GM12878 (cell line): ENCODE measurements around the gene DTD1. TPM values are rescaled to one million over a fixed set of nuclear protein-coding genes. Genes with fewer than 3 reads are reported as not detected.

Experiments used
- ATAC-seq: fragments of 200-7000 bp; cut with Tn5 transposase; 3 replicates; pipeline ENCODE4 v1.9.1; 2020; ENCODE audit warnings: mild to moderate bottlenecking, moderate library complexity
- BruUV-seq: library from RNA; stranded (reverse); fragments of 400-500 nt; replicated peaks from 2 replicates; lab custom pipeline; 2021; lab: Mats Ljungman, UMichigan
- CTCF ChIA-PET: fragments of 300-600 bp; sonication (Branson Sonifier 250); formaldehyde crosslinking; extraction: SDS; loops from one replicate; lab custom pipeline; 2021; ENCODE audit warnings: inconsistent platforms; lab: Yijun Ruan, JAX
- POLR2A ChIA-PET: fragments of 350-600 bp; formaldehyde crosslinking; extraction: SDS; loops from one replicate; lab custom pipeline; 2021; ENCODE audit warnings: inconsistent platforms; lab: Charles Lee
- RAD21 ChIA-PET: fragments of 300-600 bp; sonication (Branson Sonifier 250); formaldehyde crosslinking; loops from one replicate; lab custom pipeline; 2023; ENCODE audit warnings: antibody characterized with exemption; ENCODE audit not compliant: unreplicated experiment; lab: Charles Lee
- SMC1A ChIA-PET: fragments of 300-600 bp; sonication (Branson Sonifier 250); formaldehyde crosslinking; loops from one replicate; lab custom pipeline; 2023; ENCODE audit not compliant: unreplicated experiment, uncharacterized antibody; lab: Charles Lee
- DNase-seq: peaks from one replicate; pipeline ENCODE4 v3.0.0-alpha.2; 2011; ENCODE audit warnings: low read depth, low spot score
- FAIRE-seq: peaks from 3 replicates; lab custom pipeline; 2011; peaks lifted over from hg19 to GRCh38; lab: Jason Lieb, UNC
- H2AFZ ChIP-seq: 2 replicates; pipeline ENCODE4 v1.6.0; 2011; ENCODE audit warnings: low read depth, low read length, control low read depth; ENCODE audit not compliant: control insufficient read depth
- H3K27ac ChIP-seq: 2 replicates; pipeline ENCODE4 v1.5.1; 2011; ENCODE audit warnings: control low read depth; ENCODE audit not compliant: control insufficient read depth, insufficient read depth
- H3K27me3 ChIP-seq, 2 experiments: replicated peaks in 1 of 2; 2 replicates each; pipeline versions ENCODE4 v1.6.0 to v1.6.1; 2011; ENCODE audit warnings: low read length in 1 of 2; ENCODE audit not compliant: control insufficient read depth in 2 of 2, insufficient read depth in 2 of 2
- H3K36me3 ChIP-seq, 2 experiments: 2 replicates each; pipeline ENCODE4 v1.5.1; 2011; ENCODE audit warnings: low read length in 1 of 2; ENCODE audit not compliant: control insufficient read depth in 2 of 2, insufficient read depth in 2 of 2
- H3K4me1 ChIP-seq: 2 replicates; pipeline ENCODE4 v1.6.1; 2011; ENCODE audit warnings: mild to moderate bottlenecking, low read length, moderate library complexity, mixed read lengths; ENCODE audit not compliant: control insufficient read depth, insufficient read depth
- H3K4me2 ChIP-seq: 2 replicates; pipeline ENCODE4 v1.6.0; 2011; ENCODE audit warnings: control low read depth; ENCODE audit not compliant: control insufficient read depth, insufficient read depth
- H3K4me3 ChIP-seq: fragments of 200-600 bp; sonication (generic); 2 replicates; pipeline ENCODE4 v1.5.1; 2016
- H3K79me2 ChIP-seq: 2 replicates; pipeline ENCODE4 v1.6.0; 2011; ENCODE audit warnings: low read length; ENCODE audit not compliant: control insufficient read depth, insufficient read depth
- H3K9ac ChIP-seq: 2 replicates; pipeline ENCODE4 v1.8.0; 2011; ENCODE audit warnings: low read length, control low read depth, mixed read lengths; ENCODE audit not compliant: control insufficient read depth, insufficient read depth
- H3K9me3 ChIP-seq: replicated peaks from 3 replicates; pipeline ENCODE4 v1.5.1; 2011; ENCODE audit warnings: mild to moderate bottlenecking, low read length; ENCODE audit not compliant: control insufficient read depth, insufficient read depth
- H4K20me1 ChIP-seq: 2 replicates; pipeline ENCODE4 v1.6.0; 2011; ENCODE audit not compliant: control insufficient read depth, insufficient read depth
- EED ChIP-seq: sonication (generic); IDR thresholded peaks from 2 replicates; pipeline ENCODE4 v1.6.1; 2016; ENCODE audit warnings: antibody characterized with exemption, low read depth
- HDAC2 ChIP-seq: fragments of 200-600 bp; sonication (generic); IDR thresholded peaks from 2 replicates; pipeline ENCODE4 v1.6.1; 2017
- MYB ChIP-seq: fragments of 150-350 bp; IDR thresholded peaks from 2 replicates; pipeline ENCODE4 v1.6.1; 2014; ENCODE audit warnings: mild to moderate bottlenecking, low read depth, low read length, borderline replicate concordance
- NFIC ChIP-seq: IDR thresholded peaks from 2 replicates; pipeline ENCODE4 v1.6.1; 2012; ENCODE audit warnings: low read depth, mild to moderate bottlenecking, inconsistent platforms, low read length, moderate library complexity
- NFYA ChIP-seq: IDR thresholded peaks from 2 replicates; pipeline ENCODE4 v1.6.1; 2011; ENCODE audit warnings: low read depth, mild to moderate bottlenecking, low read length, improper control_type of control experiment, borderline replicate concordance
- PAX8 ChIP-seq: fragments of 450-650 bp; IDR thresholded peaks from 2 replicates; pipeline ENCODE4 v1.6.1; 2017; ENCODE audit warnings: mild to moderate bottlenecking, moderate library complexity
- POU2F2 ChIP-seq: IDR thresholded peaks from 3 replicates; pipeline ENCODE4 v1.6.1; 2011; ENCODE audit warnings: low read depth, mild to moderate bottlenecking, low read length, borderline replicate concordance
- RELA ChIP-seq: fragments of 450-650 bp; IDR thresholded peaks from 2 replicates; pipeline ENCODE4 v1.8.0; 2014; ENCODE audit warnings: borderline replicate concordance; ENCODE audit not compliant: partially characterized antibody
- SMAD1 ChIP-seq: fragments of 450-650 bp; IDR thresholded peaks from 2 replicates; pipeline ENCODE4 v1.6.1; 2018; ENCODE audit warnings: mild to moderate bottlenecking, low read depth; ENCODE audit not compliant: partially characterized antibody
- SUPT20H ChIP-seq: IDR thresholded peaks from 2 replicates; pipeline ENCODE4 v1.6.1; 2011; ENCODE audit warnings: low read depth, mild to moderate bottlenecking, low read length, moderate library complexity, borderline replicate concordance; ENCODE audit not compliant: control insufficient read depth
- TCF12 ChIP-seq: IDR thresholded peaks from 2 replicates; pipeline ENCODE4 v1.6.1; 2011; ENCODE audit warnings: low read depth, mild to moderate bottlenecking, low read length
- TCF3 ChIP-seq: IDR thresholded peaks from 2 replicates; pipeline ENCODE4 v1.6.1; 2012; ENCODE audit warnings: low read depth, mild to moderate bottlenecking, low read length, borderline replicate concordance; ENCODE audit not compliant: insufficient read depth
- YY1 ChIP-seq: IDR thresholded peaks from 2 replicates; pipeline ENCODE4 v1.6.1; 2011; ENCODE audit warnings: low read depth, mild to moderate bottlenecking, low read length
- ZBED1 ChIP-seq: IDR thresholded peaks from 2 replicates; pipeline ENCODE4 v1.6.1; 2016; ENCODE audit warnings: borderline replicate concordance
- ZBTB4 ChIP-seq: fragments of 450-650 bp; formaldehyde crosslinking; IDR thresholded peaks from 2 replicates; pipeline ENCODE4 v1.4.0; 2022; ENCODE audit warnings: mild to moderate bottlenecking, moderate library complexity
- ZNF622 ChIP-seq: fragments of 450-650 bp; IDR thresholded peaks from 2 replicates; pipeline ENCODE4 v1.6.1; 2017; ENCODE audit warnings: mild to moderate bottlenecking, inconsistent platforms
- ZSCAN29 ChIP-seq: fragments of 450-650 bp; IDR thresholded peaks from 2 replicates; pipeline ENCODE4 v1.6.1; 2017; ENCODE audit warnings: mild to moderate bottlenecking, moderate library complexity
- WGBS: methylation state at CpG from one replicate; pipeline ENCODE4 v1.1.6; 2016; ENCODE audit warnings: low lambda C conversion rate; ENCODE audit not compliant: insufficient replicate concordance, insufficient coverage; ENCODE audit errors: missing lambda C conversion rate; 5-methylcytosine and 5-hydroxymethylcytosine counted together
- in situ Hi-C: fragments of 300-500 bp; cut with MboI; formaldehyde crosslinking; loops from 9 replicates; pipeline ENCODE4 v1.14.3; 2018; ENCODE audit warnings: mixed read lengths
- intact Hi-C: fragments of 100-400 bp; cut with micrococcal nuclease; formaldehyde crosslinking; loops from one replicate; pipeline ENCODE4 v1.14.2; 2022; ENCODE audit not compliant: unreplicated experiment
- polyA plus RNA-seq, 11 experiments: library from polyadenylated mRNA; depleted of rRNA in 4 of 11; unstranded in 6 of 11; stranded (reverse) in 5 of 11; fragments of >200 nt; fragmentation: Nextera tagmentation in 4 of 11; fragmentation: Illumina TruSeq in 1 of 11; extraction: Ambion mirVana in 4 of 11; extraction: Trizol in 1 of 11; gene quantifications; 1 replicate in 1 of 11; 2 replicates in 10 of 11; pipeline versions ENCODE4 v1.2.1 to v1.2.3, GENCODE V29; 2011 to 2016; ENCODE audit warnings: inconsistent platforms in 2 of 11, missing spikeins in 2 of 11, low read depth in 1 of 11
- total RNA-seq, 4 experiments: library from RNA; depleted of rRNA in 3 of 4; stranded (reverse); fragments of >200 nt in 3 of 4; fragmentation: Illumina TruSeq in 1 of 4; extraction: Trizol in 1 of 4; gene quantifications; 2 replicates each; pipeline versions ENCODE4 v1.2.1 to v1.2.3, GENCODE V29; 2013 to 2021

Gene DTD1
- total and polyA plus RNA-seq, 10 of the 15 experiments (the other 5 are each of a cell fraction or from before 2014, with no cell fraction given): 24.3 to 99.8 (median 63.3) TPM

DNA sequence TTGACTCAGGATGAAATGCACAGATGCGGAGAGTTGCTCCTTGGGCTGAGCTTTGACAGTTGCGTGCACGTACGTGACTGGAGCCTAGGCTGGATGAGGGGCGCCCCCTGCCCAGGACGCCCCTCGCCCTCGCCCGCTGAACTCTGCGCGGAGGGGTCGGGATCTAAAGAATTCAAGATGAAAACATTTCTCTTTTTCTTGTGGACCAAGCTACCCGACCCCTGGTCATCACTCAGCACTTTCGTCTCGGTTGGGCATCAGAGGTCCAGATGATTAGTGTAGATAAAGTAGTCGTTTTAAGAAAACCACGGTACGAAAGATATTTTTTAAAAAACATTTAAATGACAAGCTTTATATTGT is 700 bp downstream of the DTD1 start:
- POLR2A ChIA-PET: interaction anchor here (0.6 to 1.3 kb wide), 5 partner anchors 17 to 174 kb away, joined by 3 to 7 read pairs (median 3); partner anchors contain the start of gene SEC23B
- DNase-seq (no peak), FAIRE-seq (no peak), ATAC-seq (peak; percentile 5)
- Histone ChIP-seq H3K4me1 (no peaks in the 10 kb centered on the region), H3K27ac (peak overlapping the region; percentile 65), H3K4me2 (peak overlapping the region; percentile 66), H3K79me2 (peaks cover 19% of the 10 kb centered on the region), H3K27me3 (no peaks in the 10 kb centered on the region), H2AFZ (peak overlapping the region; percentile 78), H3K9ac (peak overlapping the region; percentile 76), H4K20me1 (no peaks in the 10 kb centered on the region), H3K36me3 (no peaks in the 10 kb centered on the region), H3K4me3 (peak overlapping the region; percentile 92), H3K9me3 (no peaks in the 10 kb centered on the region)
- SMC1A ChIA-PET: interaction anchor here (0.6 to 2.3 kb wide), 6 partner anchors 9 to 484 kb away, joined by 3 to 10 read pairs (median 4); partner anchors contain the start of gene SEC23B
- 17% methylated on average over 18 of the region's 18 CpGs for WGBS
- in situ Hi-C loops: loop anchor here (25.0 kb wide), 1 partner anchor 1424 kb away; the partner anchor contains the start of gene NAA20
- intact Hi-C loops: loop anchor here (5.0 kb wide), 1 partner anchor 81 kb away; the partner anchor contains the start of gene SEC23B
- RAD21 ChIA-PET: interaction anchor here (0.8 to 1.2 kb wide), 4 partner anchors 22 to 116 kb away, joined by 3 to 5 read pairs (median 3); partner anchors contain the start of genes RBBP9 and SMIM26
- BruUV-seq: no TSS peak
- TF ChIP-seq SUPT20H (no peak), ZNF622 (no peak), NFYA (no peak), PAX8 (no peak), TCF12 (no peak), YY1 (no peak), ZBED1 (no peak), SMAD1 (no peak), NFIC (no peak), HDAC2 (no peak), POU2F2 (no peak), ZBTB4 (CRISPR knock-in tag) (no peak), EED (no peak), MYB (no peak), ZSCAN29 (no peak), TCF3 (no peak), RELA (no peak)
- CTCF ChIA-PET: interaction anchor here (0.6 to 1.9 kb wide), 9 partner anchors 9 to 177 kb away, joined by 3 to 7 read pairs (median 4); partner anchors contain the start of gene SMIM26
